Fibroblast of mammary gland (primary cell): ENCODE results near the gene SV2C.

Source experiments
- DNase-seq: peaks from one replicate; pipeline ENCODE4 v3.0.0-alpha.2; 2010; ENCODE audit warnings: low read depth
- H3K4me3 ChIP-seq: 2 replicates; pipeline ENCODE4 v1.5.1; 2011; ENCODE audit warnings: low read depth, mild to moderate bottlenecking, low read length, moderate library complexity; ENCODE audit not compliant: control insufficient read depth
- TF ChIP-seq, protein P1 (sequence below): conservative IDR thresholded peaks from 2 replicates; pipeline ENCODE4 v1.5.1; 2011; ENCODE audit warnings: low read depth, low read length, inconsistent platforms; ENCODE audit not compliant: control insufficient read depth, insufficient read depth

The SV2C gene

DNA sequence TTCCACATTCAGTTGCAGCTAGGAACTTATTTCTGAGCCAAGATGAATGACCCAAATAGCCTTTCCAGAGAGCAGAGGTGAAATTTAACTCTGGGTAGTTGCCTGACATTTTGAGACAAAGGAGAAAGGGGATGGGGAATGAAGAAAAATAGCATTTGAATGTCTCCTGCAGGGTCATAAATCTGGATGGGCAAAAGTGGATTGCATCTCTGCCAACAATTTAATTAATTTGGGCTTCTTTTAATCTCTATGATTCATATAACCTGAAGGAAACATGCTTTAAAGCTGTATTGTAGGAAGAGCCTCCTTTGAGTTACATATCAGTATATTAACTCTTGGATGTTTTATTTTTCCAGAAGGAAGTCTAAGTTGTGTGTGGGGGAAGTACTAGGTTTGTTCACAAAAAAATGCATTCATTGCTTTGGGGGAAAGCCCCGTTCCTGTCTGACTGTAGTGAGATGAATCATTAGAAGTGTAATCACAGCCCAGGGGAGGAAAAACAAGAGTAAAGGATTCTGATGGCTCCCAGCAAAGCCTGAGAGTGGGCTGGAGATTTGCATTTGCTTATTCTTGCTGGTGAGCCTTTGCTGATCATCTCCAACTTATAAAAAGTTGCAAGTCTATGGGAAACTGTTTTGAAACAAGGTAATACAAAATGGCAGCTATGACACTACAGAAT lies 186.9 kb downstream of the SV2C start:
- H3K4me3 ChIP-seq: no peak overlapping the region
- TF ChIP-seq, protein P1, sequence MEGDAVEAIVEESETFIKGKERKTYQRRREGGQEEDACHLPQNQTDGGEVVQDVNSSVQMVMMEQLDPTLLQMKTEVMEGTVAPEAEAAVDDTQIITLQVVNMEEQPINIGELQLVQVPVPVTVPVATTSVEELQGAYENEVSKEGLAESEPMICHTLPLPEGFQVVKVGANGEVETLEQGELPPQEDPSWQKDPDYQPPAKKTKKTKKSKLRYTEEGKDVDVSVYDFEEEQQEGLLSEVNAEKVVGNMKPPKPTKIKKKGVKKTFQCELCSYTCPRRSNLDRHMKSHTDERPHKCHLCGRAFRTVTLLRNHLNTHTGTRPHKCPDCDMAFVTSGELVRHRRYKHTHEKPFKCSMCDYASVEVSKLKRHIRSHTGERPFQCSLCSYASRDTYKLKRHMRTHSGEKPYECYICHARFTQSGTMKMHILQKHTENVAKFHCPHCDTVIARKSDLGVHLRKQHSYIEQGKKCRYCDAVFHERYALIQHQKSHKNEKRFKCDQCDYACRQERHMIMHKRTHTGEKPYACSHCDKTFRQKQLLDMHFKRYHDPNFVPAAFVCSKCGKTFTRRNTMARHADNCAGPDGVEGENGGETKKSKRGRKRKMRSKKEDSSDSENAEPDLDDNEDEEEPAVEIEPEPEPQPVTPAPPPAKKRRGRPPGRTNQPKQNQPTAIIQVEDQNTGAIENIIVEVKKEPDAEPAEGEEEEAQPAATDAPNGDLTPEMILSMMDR: no peak
- DNase-seq: peak; percentile 2

DNA sequence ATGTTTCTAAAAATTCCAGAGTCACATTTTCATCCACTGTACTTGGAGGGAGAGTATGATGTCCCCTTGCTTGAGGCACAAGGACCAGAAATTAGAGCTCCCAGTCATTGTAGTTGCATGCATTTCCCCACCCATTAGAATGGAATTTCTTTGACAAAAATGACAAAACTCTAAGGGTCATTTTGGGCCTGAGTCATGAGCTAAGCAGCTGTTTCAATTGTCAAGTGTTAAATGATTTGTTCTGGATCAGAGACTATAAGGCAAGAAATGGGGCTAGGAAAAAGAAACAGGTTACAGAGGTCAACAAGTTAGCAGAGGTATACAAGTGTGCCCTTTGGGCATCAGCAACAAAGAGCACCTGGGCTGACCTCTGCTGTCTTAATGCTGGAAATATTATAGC lies 188.7 kb downstream of the SV2C start:
- TF ChIP-seq, protein P1: no peak
- DNase-seq: no peak
- H3K4me3 ChIP-seq: no peak overlapping the region

DNA sequence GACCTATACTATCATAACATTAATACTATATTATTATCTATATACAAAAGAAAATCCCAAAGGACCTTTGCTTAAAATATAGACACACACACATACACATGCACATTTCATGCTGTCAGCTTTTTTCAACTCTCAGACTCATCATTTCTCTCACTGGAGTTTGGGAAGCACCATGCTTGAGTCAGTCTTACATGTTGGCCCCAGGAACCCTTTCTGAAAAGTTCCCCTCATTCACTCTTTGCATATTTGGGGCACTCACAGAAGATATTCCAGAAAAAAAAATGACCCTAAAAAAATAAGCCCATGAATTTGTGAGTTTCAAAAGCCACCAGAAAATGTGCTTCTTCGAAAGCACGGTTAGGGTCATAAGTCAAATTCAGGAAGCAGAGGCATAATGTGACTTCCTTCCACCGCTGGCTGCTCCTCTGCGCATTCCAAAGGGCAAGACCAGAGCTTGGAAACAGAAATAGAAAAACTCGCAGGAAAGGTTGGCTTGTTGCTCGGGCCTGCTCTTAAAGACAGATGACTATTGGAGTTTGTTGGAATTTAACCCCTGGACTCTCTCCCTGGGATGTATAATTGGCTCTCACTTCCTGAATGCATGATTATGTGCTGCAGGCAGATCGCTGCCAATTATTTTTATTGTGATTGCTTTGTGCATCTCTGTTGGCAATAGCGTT lies 190.2 kb downstream of the SV2C start:
- no peak overlapping the region for H3K4me3 ChIP-seq

DNA sequence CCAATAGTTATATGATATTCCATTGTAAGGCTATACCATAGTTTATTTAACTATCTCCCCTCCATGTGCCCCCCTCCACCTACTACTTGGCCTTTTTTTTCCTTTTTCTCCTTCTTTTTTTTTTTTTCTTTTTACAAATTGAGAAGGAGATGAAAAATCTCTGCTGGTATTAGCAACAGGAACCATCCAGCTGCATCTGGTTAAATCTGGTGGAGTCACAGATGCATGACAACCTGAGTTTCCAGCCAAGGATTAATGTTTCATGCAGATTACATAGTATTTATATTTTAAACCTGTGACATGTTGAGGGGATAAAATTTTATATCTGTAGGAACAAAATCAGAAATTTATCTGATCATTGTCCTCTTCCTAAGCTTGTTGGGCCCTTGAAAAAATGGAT lies 191.4 kb downstream of the SV2C start:
- H3K4me3 ChIP-seq: no peak overlapping the region
- DNase-seq: no peak
- TF ChIP-seq, protein P1: no peak

More for the DNA sequence above, 190.2 kb downstream of the SV2C start:
- TF ChIP-seq, protein P1: no peak
- no peak for DNase-seq

DNA sequence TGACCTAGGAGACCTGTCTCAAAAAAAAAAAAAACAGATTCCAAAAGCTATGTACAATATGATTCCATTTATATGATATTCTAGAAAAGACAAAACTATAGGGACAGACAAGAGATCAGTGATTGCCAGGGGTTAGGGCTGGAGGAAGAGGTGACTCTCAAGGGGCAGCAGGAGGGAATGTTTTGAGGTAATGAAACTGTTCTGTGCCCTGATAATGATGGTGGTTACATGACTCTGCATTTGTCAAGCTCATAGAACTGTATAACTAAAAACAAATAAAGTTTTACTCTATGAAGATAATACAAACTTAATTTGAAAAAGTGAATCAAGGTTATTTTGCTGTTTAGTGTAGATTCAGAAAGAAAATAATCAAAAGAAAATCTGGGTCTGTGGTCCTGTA lies 194.6 kb downstream of the SV2C start:
- TF ChIP-seq, protein P1: no peak

DNA sequence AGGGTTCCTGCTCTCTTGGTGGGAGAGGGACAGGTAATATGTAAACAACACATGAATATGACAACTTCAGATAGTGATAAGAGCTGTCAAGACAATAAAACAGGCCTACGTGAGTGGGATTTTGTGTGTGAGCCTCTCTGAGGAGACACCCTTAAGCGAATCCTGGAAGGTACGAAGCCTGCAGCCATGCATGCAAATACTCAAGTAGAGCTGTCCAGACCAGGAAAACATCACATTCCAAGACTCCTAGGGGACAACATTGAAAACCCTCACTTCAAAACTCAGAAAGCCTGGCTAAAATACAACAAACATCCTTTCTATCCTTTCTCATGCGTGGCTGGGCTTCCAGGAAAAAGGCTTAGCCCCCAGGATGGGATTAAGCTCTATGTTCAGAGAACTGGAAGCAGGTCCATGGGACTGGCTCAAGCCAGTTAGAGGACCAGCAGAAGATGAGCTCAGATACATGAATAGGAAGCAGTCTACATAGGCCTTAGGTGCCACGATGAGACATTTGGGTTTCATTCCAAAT lies 195.1 kb downstream of the SV2C start:
- no peak for DNase-seq
- no peak overlapping the region for H3K4me3 ChIP-seq
- TF ChIP-seq, protein P1: no peak

More for the DNA sequence above, 194.6 kb downstream of the SV2C start:
- no peak overlapping the region for H3K4me3 ChIP-seq
- no peak for DNase-seq
